ENCODE data around the gene GALP.
A peak's percentile ranks its signal among the peaks of the same experiment; 100 is the strongest.
"Not testable (repeated sequence)": the region's sequence is repeated elsewhere in the genome, so short reads cannot be mapped to it uniquely, and the experiment has no call there.

Gene GALP

GRCh38 chr19:56175861-56176307, at the start of gene GALP:
Gene GALP (plus strand): TSS chr19:56176008. CDS start chr19:56177109, 1,101 bp downstream.
- DNase-seq (ENCODE audit: low spot score), result not testable (repeated sequence)

GRCh38 chr19:56126983-56127780, 48.6 kb upstream of the GALP start:
- no peak for DNase-seq (ENCODE audit: low spot score)

- DNase-seq (ENCODE audit: low spot score), result no peak
These were observed 45.8 kb upstream of the GALP start for GRCh38 chr19:56130006-56130405.

GRCh38 chr19:56131651-56132050, 44.2 kb upstream of the GALP start:
- DNase-seq (ENCODE audit: low spot score), result no peak

DNA sequence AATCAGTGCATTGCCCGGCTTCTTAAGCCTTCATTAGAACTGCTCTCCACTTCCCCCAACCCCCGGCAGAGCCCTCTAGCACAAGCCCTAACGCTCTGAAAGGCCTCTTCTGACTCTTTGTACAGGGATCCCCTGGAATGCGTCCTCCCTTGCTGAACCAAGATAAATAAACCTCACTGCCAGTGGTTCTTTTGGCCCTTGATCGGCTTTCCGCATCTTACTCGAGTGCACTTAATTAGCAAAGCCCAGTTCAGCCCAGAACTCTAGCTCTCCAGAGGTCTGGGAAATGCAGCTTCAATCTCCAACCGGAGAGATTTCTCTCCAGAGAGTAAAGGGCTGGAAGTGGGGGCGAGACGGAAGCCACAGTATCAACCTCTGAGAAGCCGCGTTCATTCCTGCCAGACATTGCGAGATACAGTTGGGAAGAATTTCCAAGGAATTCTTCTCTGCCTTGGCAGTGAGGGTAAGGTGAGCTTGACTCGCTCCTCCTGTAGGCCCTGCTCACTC, 43.4 kb upstream of the GALP start:
- DNase-seq (ENCODE audit: low spot score), result no peak

DNA sequence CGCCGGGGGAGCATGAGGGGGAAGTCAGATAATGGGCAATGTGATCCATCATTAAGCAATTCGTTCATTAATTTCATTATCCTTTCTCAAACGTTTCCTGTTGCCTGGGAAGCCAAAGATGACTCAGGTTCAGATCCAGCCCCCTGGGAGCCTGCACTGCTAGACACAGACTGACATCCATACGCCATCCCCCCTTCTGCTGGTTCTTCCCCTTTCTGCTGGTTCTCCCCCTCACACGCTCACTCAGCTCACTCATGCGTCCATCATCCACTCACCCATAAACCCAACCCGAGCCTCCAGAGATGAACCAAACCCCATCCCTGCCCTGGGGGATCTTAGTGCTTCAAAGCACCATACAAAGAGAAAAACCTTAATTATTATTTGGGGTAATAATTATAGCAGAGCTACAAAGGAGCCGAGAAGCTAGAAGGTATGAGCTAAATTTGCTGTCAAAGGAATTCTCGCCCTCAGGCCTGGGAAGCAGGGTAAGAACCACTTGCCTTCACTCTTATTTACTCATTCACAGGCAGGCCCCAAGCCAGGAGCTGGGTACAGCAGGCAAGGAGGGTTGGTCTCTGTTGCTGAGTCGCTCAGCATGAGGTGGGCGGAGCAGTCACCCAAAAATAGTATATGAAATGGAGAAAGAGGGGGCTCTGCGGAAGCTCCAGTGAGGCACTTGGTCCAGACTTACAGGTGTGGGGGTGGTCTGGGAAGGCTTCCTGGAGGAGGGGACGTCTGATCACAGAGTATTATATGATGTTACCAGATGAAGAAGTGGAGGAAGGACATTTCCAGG, 41.8 kb upstream of the GALP start:
- no peak for DNase-seq (ENCODE audit: low spot score)

DNA sequence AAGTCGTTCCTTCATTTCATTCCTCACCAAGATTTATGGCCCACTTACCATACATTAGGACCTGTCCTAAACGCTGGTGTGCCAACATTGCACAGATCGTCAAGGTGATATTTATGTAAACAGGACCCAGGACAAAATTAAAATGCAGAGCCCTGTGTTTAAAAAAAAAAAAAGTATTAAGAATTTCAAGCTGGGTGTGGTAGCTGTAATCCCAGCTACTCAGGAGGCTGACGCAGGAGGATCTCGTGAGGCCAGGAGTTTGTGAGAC, 41.2 kb upstream of the GALP start:
- DNase-seq (ENCODE audit: low spot score), result no peak

GRCh38 chr19:56136362-56136761, 39.4 kb upstream of the GALP start:
- DNase-seq (ENCODE audit: low spot score), result no peak

GRCh38 chr19:56137405-56137804, 38.4 kb upstream of the GALP start:
- no peak for DNase-seq (ENCODE audit: low spot score)

- no peak for DNase-seq (ENCODE audit: low spot score)
These were observed 37.7 kb upstream of the GALP start for GRCh38 chr19:56138069-56138468.

- no peak for DNase-seq (ENCODE audit: low spot score)
These were observed 35.8 kb upstream of the GALP start for GRCh38 chr19:56139847-56140582.

GRCh38 chr19:56140583-56141416, 35.0 kb upstream of the GALP start, which contains the start of gene ZNF444:
Gene ZNF444 (plus strand): TSS chr19:56141287. CDS start chr19:56146912, 5,625 bp downstream.
- DNase-seq (ENCODE audit: low spot score), result peak; percentile 100

DNA sequence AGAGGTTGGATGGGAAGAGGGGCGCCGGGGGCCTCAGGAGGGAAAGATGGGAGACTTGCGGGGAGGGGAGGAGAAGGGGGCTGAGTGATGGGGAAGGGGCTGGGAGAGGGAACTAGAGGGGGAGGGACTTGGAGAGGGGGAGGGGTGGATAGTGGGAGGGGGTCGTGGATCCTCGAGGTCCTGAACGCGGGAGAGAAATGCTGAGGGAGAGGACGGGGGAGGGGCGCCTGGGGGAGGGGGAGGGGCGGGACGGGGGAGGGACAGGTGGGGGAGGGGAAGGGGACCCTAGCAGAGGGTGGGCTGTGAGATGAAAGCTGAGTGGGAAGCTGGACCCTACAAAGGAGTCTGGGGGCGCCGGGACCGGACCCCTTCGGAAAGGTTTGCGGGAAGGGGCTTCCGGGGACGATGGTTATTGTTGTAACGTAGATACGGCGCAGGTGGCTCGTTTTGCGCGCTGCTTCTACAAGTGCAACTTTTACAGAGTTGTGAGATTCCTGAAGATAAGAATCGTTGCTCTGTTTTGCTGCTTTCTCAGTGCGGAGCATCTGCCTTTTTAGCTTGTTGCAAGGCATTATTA, 34.3 kb upstream of the GALP start:
- DNase-seq (ENCODE audit: low spot score), result no peak

GRCh38 chr19:56142087-56142787, 33.6 kb upstream of the GALP start:
- DNase-seq (ENCODE audit: low spot score), result no peak

GRCh38 chr19:56142897-56143434, 32.8 kb upstream of the GALP start:
- no peak for DNase-seq (ENCODE audit: low spot score)

- DNase-seq (ENCODE audit: low spot score), result no peak
These were observed 31.4 kb upstream of the GALP start for GRCh38 chr19:56144376-56144775.

DNA sequence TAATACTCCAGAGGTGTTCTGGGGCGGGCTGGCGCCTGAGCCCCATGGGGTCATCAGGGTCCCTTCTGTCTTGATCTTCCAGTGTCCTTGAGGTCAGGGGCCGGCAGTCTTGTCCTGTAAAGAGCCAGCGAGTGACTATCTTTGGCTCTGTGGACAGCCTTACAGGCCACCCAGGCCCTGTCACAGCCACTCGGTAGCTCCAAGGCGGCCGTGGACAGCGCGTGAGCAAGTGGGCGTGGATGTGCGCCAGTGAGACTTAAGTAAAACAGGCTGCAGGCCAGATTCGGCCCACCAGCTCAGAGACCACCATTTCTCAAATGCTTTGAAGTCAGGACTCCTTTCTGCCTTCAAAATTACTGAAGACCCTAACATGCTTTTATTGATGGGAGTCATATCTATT, 31.0 kb upstream of the GALP start:
- no peak for DNase-seq (ENCODE audit: low spot score)

- no peak for DNase-seq (ENCODE audit: low spot score)
These were observed 30.1 kb upstream of the GALP start for GRCh38 chr19:56145698-56146097.

DNA sequence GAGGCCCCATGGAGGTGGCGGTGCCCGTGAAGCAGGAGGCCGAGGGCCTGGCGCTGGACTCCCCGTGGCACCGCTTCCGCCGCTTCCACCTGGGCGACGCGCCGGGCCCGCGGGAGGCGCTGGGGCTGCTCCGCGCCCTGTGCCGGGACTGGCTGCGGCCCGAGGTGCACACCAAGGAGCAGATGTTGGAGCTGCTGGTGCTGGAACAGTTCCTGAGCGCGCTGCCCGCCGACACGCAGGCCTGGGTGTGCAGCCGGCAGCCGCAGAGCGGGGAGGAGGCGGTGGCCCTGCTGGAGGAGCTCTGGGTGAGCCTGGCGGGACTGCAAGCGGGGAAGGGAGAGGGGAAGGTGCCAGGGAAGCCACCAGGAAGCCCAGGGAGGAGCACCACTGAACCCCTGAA, 28.9 kb upstream of the GALP start:
- no peak for DNase-seq (ENCODE audit: low spot score)

DNA sequence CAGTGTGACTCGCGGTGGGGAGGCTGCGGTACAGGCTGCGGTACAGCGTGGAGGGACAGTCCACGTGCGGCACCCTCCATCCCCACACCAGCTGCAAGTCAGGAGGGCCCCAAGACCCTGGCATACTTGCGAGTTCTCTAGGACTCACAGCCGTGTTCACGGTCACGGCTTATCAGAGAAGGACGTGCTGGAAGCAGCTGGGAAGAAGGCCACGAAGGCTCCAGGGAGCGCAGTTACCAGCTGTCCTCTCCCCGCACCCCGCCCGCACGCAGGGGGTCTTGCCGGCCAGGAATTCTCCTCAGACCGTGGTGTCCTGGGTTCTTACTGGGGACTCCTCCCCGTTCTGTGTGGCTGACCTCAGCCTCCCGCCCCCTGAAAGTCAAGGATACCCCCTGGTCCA, 28.5 kb upstream of the GALP start:
- DNase-seq (ENCODE audit: low spot score), result no peak
